ENCODE data around the gene JMY.

Gene JMY

GRCh38 chr5:79287907-79288306 lies 52.0 kb downstream of the JMY start:
- DNase-seq (ENCODE audit: low read depth) = no peak

GRCh38 chr5:79295029-79295428 lies 59.1 kb downstream of the JMY start:
- DNase-seq (ENCODE audit: low read depth) = no peak

GRCh38 chr5:79297661-79298060 lies 61.7 kb downstream of the JMY start:
- no peak for DNase-seq (ENCODE audit: low read depth)

- DNase-seq (ENCODE audit: low read depth) = no peak
Measured at GRCh38 chr5:79301046-79301712, 65.2 kb downstream of the JMY start.

GRCh38 chr5:79302454-79302853 lies 66.5 kb downstream of the JMY start:
- DNase-seq (ENCODE audit: low read depth) = no peak

- DNase-seq (ENCODE audit: low read depth) = no peak
Measured at GRCh38 chr5:79305706-79306105, 69.8 kb downstream of the JMY start.

GRCh38 chr5:79318935-79319614 lies 83.1 kb downstream of the JMY start:
- no peak for DNase-seq (ENCODE audit: low read depth)

GRCh38 chr5:79329453-79329852 lies 93.5 kb downstream of the JMY start:
- DNase-seq (ENCODE audit: low read depth) = no peak

- DNase-seq (ENCODE audit: low read depth) = no peak
Measured at GRCh38 chr5:79330071-79330470, 94.1 kb downstream of the JMY start.

GRCh38 chr5:79333852-79334557 lies 98.1 kb downstream of the JMY start:
- no peak for DNase-seq (ENCODE audit: low read depth)

GRCh38 chr5:79346420-79346824 lies 110.5 kb downstream of the JMY start:
- DNase-seq (ENCODE audit: low read depth) = no peak

GRCh38 chr5:79349047-79349446 lies 113.1 kb downstream of the JMY start:
- no peak for DNase-seq (ENCODE audit: low read depth)

GRCh38 chr5:79349881-79350280 lies 114.0 kb downstream of the JMY start:
- no peak for DNase-seq (ENCODE audit: low read depth)

- no peak for DNase-seq (ENCODE audit: low read depth)
Measured at GRCh38 chr5:79357398-79357797, 121.5 kb downstream of the JMY start.

Measured in activated T-cell treated with anti-CD3 and anti-CD28 coated beads for 24 hours (primary cell).